Duodenal mucosa (tissue), 2 donors: ENCODE data around the gene OLAH.
"Not testable (repeated sequence)": the region's sequence is repeated elsewhere in the genome, so short reads cannot be mapped to it uniquely, and the experiment has no call there.

Source experiments
- H3K27ac ChIP-seq: one replicate; pipeline ENCODE4 v1.7.0; 2013; ENCODE audit warnings: low read depth, low read length
- H3K27me3 ChIP-seq, 2 donors: one replicate each; pipeline ENCODE4 v1.7.0; 2013; ENCODE audit warnings: low read length in 2 of 2, control low read depth in 1 of 2; ENCODE audit not compliant: insufficient read depth in 2 of 2, control insufficient read depth in 1 of 2
- H3K36me3 ChIP-seq, 2 donors: one replicate each; pipeline ENCODE4 v1.7.0; 2013; ENCODE audit warnings: low read length in 2 of 2, control low read depth in 1 of 2; ENCODE audit not compliant: insufficient read depth in 2 of 2, control insufficient read depth in 1 of 2
- H3K4me1 ChIP-seq, 2 donors: one replicate each; pipeline ENCODE4 v1.7.0; 2013; ENCODE audit warnings: low read length in 2 of 2, control low read depth in 1 of 2; ENCODE audit not compliant: insufficient read depth in 2 of 2, control insufficient read depth in 1 of 2
- H3K4me3 ChIP-seq, 2 donors: one replicate each; pipeline ENCODE4 v1.7.0; 2013; ENCODE audit warnings: low read length in 2 of 2, low read depth in 1 of 2
- H3K9ac ChIP-seq, 2 donors: one replicate each; pipeline ENCODE4 v1.7.0; 2013; ENCODE audit warnings: low read length in 2 of 2, low read depth in 1 of 2
- H3K9me3 ChIP-seq, 2 donors: one replicate each; pipeline ENCODE4 v1.7.0; 2013; ENCODE audit warnings: low read length in 2 of 2, control low read depth in 1 of 2; ENCODE audit not compliant: control insufficient read depth in 1 of 2

OLAH gene

DNA sequence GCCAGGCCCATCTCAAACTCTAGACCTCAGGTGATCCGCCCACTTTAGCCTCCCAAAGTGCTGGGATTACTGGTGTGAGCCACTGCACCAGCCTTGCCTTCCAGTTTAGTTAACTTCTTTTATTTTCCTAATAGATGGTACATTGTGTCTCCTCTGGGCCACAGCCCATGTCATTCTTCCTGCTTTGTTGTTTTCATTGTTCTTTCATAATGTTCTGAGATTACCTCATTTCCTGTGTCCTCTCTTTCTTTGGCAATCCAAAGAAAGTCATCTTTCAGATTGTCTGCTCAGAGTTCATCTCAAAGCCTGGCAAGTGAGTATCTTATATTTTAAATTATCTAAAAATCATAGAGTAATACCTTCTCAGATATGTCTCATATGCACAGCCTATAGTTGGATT, at the start of gene OLAH:
TSS of gene OLAH (plus strand) at position 270 of the 400 bp plus-strand sequence. CDS start 3,346 bp downstream, outside the sequence.
- Histone ChIP-seq H3K27me3 (no peaks in the 10 kb centered on the region), H3K36me3 (no peaks in the 10 kb centered on the region), H3K4me1 (no peaks in the 10 kb centered on the region), H3K4me3 (no peak within 1 kb of the TSS), H3K27ac (no peak within 1 kb of the TSS), H3K9ac (no peak within 1 kb of the TSS), H3K9me3 (no peaks in the 10 kb centered on the region)

DNA sequence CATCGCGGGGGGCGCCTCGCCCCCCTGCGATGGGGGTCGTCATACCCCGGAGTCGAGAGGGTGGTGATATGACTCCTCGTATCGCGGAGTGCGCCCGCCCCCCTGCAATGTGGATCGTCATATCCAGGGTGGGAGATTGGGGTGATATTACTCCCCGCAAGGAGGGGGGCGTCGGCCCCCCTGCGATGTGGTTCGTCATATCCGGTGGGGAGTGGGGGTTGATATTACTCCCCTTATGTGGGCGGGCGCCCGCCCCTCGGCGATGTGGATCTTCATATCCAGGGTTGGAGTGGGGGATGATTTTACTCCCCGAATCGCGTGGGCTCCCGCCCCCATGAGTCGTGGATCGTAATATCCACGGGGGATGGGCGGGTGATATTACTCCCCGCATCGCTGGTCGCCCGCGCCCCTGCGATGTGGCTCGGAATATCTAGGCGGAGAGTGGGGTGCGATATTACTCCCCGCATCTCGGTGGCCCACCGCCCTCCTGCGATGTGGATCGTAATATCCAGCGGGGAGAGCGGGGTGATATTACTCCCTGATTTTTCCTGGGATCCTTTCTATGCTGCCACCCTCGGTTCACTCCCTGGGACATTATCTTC, 47.7 kb upstream of the OLAH start:
- Histone ChIP-seq H3K4me3 (no peak overlapping the region), H3K9me3 (no peaks in the 10 kb centered on the region), H3K4me1 (no peaks in the 10 kb centered on the region), H3K36me3 (no peaks in the 10 kb centered on the region), H3K27ac (no peak overlapping the region), H3K27me3 (no peaks in the 10 kb centered on the region), H3K9ac (no peak overlapping the region)

DNA sequence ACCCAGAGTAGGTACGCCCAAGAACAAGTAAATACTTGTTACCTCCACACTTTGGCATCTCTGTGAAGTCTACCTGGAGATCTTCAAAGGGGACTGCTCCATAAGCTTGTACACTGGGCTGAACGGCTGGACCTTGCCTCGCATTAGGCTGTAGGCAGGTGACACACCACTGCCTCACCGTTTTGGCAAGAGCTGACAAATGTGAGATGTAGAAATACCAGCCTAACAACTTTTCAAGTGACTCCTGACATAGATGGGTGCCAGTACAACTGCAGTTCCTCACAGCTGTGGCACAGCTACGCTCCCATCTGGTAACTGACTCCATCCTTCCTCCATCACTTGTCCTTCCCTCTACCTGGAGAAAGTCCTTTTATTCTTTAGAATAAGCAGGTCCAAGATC, 30.2 kb upstream of the OLAH start:
- not testable (repeated sequence) for H3K36me3 ChIP-seq, H3K4me1 ChIP-seq, H3K9me3 ChIP-seq, H3K4me3 ChIP-seq, H3K27me3 ChIP-seq, H3K27ac ChIP-seq, H3K9ac ChIP-seq

DNA sequence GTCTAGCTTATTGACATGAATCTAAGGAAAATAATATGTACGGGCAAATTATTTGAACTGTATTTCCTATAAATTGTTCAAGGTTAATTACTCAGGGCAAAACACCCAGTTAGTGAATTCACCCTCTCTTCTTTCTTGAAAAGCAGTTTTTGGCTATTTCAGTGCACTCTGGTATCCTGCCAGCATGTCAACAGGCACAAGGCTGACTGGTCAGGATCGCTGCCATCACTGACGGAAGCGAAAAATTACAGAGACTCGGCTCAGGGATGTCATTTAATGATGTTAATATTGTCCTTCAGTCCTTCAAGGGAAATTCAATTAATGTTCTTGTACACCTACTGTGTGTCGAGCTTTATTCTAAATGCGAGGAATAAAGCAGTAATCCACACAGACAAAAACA, 28.3 kb upstream of the OLAH start:
- Histone ChIP-seq H3K4me3 (no peak overlapping the region), H3K27ac (no peak overlapping the region), H3K27me3 (no peaks in the 10 kb centered on the region), H3K36me3 (no peaks in the 10 kb centered on the region), H3K9me3 (no peaks in the 10 kb centered on the region), H3K4me1 (no peaks in the 10 kb centered on the region), H3K9ac (no peak overlapping the region)

DNA sequence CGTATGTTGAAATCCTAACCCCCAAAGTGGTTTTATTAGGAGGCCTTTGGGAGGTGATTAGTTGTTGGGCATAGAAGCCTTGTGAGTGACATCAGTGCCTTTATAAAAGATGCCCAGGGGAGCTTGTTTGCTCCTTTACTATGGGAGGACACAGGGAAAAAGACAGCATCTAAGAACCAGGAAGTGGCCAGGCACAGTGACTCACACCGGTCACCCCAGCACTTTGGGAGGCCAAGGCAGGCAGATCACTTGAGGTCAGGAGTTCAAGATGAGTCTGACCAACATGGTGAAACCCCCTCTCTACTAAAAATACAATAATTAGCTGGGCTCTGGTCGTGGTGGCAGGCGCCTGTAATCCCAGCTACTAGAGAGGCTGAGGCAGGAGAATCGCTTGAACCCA, 22.8 kb upstream of the OLAH start:
- H3K36me3 ChIP-seq, H3K27ac ChIP-seq, H3K4me3 ChIP-seq, H3K9ac ChIP-seq, H3K27me3 ChIP-seq, H3K4me1 ChIP-seq, H3K9me3 ChIP-seq: not testable (repeated sequence)

DNA sequence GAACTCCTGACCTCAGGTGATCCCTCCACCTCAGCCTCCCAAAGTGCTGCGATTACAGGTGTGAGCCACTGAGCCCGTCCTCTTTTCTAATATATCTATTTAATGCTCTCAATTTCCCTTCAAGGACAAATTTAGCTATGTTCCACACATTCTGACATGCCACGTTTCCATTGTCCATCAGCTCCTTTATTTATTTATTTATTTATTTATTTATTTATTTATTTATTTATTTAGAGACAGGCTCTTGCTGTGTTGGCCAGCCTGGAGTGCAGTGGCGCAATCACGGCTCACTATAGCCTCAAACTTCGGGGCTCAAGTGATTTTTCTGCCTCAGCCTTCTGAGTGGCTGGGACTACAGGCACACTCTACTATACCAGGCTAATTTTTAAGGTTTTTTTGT, 20.7 kb upstream of the OLAH start:
- H3K9me3 ChIP-seq, H3K36me3 ChIP-seq, H3K4me1 ChIP-seq, H3K27me3 ChIP-seq, H3K9ac ChIP-seq, H3K4me3 ChIP-seq, H3K27ac ChIP-seq: not testable (repeated sequence)

DNA sequence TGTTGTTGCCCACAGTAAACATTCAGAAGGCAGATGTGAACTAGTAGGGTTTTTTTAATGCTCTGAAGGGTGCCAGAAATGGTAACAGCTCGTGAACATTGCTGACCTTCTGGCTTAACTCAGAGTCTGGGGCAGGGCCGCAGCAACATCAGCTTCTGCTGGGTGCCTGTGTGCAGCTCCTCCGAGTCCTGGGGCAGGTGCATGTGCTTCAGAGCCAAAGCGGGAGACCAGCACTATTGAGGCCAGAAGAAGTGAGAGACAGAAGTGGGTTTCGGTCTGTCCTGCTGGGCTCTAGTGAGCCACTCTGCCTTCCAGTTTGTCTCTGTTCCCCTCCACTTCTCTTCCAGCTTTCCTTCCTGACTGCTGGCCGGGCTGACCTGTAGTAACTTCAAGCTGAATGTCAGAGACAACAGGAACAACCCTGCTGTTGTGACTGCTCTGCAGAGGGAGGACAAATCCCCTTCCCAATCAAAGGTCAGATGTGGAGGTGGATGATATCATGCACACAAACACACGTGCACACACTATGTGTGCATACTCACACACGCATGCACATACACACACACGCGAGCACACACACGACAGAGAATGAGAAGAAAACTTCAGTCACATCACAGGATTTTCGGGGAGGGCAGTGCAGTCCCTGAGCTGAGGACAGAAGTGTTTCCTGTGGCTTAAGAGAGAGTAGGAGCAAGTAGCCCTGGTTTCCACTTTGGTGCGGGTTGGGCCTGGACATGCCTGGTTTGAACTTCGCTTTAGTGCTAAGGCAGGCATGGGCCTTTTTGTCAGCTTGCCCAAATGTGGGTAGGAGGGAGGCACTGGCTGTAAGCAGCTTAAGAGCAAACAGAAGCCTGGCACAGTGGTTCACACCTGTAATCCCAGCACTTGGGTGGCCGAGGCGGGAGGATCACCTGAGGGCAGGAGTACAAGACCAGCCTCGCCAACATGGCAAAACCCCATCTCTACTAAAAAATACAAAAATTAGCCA, 19.4 kb upstream of the OLAH start:
- H3K36me3 ChIP-seq, H3K27me3 ChIP-seq: not testable (repeated sequence)

DNA sequence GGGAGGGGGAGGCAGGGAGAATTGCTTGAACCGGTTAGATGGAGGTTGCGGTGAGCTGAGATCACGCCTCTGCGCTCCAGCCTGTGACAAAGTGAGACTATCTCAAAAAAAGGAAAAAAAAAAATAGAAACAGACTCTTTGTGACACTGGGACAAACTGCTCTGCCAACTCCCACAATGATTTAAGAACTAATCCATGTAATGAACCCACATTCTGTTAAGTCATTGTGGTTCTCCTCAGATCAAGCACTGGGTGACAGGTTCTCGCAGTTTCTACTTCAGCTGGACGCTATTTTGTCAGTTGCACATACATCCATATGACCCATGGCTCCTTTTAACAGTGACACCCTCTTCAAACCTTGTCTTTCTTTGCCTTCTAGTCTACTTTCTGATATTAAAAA, 18.7 kb upstream of the OLAH start:
- H3K27ac ChIP-seq, H3K4me3 ChIP-seq, H3K4me1 ChIP-seq, H3K9me3 ChIP-seq, H3K27me3 ChIP-seq, H3K36me3 ChIP-seq, H3K9ac ChIP-seq: not testable (repeated sequence)

More for the DNA sequence above, 19.4 kb upstream of the OLAH start:
- not testable (repeated sequence) for H3K9ac ChIP-seq, H3K4me3 ChIP-seq, H3K9me3 ChIP-seq, H3K4me1 ChIP-seq, H3K27ac ChIP-seq

DNA sequence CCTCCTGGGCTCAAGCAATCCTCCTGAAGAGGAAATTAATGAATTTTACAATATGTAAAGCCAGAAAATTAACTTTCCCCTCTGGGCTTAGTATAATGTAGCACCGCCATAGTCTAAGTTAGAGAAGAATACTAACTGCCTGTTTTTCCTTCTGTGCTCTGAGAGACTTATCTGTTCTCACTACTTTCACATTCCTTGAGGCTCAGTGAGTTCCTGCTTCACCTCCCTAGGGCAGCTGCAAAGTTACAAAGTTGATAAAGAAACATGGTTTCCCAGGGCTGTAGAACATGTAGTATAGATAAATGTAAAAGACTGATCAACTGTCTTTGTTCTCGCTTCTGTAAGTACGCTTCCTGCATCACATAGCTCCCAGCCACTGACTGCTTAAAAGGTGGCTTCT, 16.0 kb upstream of the OLAH start:
- H3K4me1 ChIP-seq, result no peaks in the 10 kb centered on the region
- no peak overlapping the region for H3K4me3 ChIP-seq
- H3K9ac ChIP-seq, result no peak overlapping the region
- H3K9me3 ChIP-seq, result no peaks in the 10 kb centered on the region
- no peak overlapping the region for H3K27ac ChIP-seq
- H3K27me3 ChIP-seq, result no peaks in the 10 kb centered on the region
- no peaks in the 10 kb centered on the region for H3K36me3 ChIP-seq

DNA sequence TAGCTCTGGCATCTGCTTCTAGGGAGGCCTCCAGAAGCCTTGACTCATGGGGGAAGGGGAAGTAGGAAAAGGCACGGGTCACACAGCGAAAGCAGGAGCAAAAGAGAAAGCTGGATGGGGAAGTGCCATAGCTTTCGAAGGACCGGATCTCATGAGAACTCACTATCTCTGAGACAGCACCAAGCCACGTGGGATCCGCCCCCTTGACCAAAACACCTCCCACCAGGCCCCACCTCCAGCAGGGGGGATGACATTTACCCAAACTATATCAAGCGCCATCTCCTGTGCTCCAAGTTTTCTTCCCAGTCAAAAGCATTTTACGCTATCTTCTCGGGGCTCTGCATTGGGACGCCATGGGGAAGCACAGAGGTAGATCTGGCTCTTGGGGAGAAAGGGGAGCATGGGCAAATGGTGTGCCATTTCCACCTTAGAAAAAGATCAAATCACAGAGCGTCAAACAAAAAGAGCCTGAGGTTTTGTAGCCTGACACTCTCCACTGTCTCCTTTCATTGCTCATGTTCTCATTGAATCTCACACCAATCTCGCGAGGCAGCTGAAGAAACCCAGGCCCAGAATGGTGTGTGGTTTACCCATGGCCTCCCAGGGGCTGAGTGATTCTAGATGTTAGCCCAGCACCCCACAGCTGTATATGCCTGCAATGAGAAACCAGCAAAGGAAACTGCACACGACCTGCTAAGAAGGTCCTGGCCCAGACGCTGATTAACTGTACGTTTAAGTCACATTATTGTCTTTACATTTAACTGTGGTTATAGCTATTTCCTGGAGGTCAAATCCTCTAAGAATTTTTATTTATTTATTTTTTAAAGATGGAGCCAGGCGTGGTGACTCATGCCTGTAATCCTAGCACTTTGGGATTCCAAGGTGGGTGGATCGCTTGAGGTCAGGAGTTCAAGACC, 8.1 kb upstream of the OLAH start:
- no peaks in the 10 kb centered on the region for H3K27me3 ChIP-seq
- H3K4me3 ChIP-seq, result no peak overlapping the region
- no peak overlapping the region for H3K9ac ChIP-seq
- H3K4me1 ChIP-seq, result no peaks in the 10 kb centered on the region
- no peak overlapping the region for H3K27ac ChIP-seq
- H3K9me3 ChIP-seq, result no peaks in the 10 kb centered on the region
- no peaks in the 10 kb centered on the region for H3K36me3 ChIP-seq
